K562 (cell line): ENCODE measurements around the gene PBRM1. TPM values are rescaled to one million over a fixed set of nuclear protein-coding genes. Genes with fewer than 3 reads are reported as not detected.

Source experiments
- ELK1 ChIP-seq: sonication (generic); formaldehyde crosslinking; IDR thresholded peaks from 2 replicates; pipeline ENCODE4 v1.8.1; 2022; ENCODE audit warnings: missing genetic modification reagents
- EP300 ChIP-seq: IDR thresholded peaks from 2 replicates; pipeline ENCODE4 v1.6.1; 2012; ENCODE audit warnings: low read length, improper control_type of control experiment
- FOXK1 ChIP-seq: sonication (generic); formaldehyde crosslinking; IDR thresholded peaks from 2 replicates; pipeline ENCODE4 v1.8.0; 2022; ENCODE audit warnings: missing genetic modification reagents, mild to moderate bottlenecking, borderline replicate concordance
- HSF4 ChIP-seq: fragments of 250-450 bp; sonication (Bioruptor Pico); IDR thresholded peaks from 2 replicates; pipeline ENCODE4 v2.1.2; 2022; ENCODE audit warnings: mild to moderate bottlenecking, moderate library complexity, borderline replicate concordance
- MAZ ChIP-seq, 2 experiments: fragments of 450-650 bp in 1 of 2; sonication (generic) in 1 of 2; formaldehyde crosslinking; IDR thresholded peaks in 1 of 2; conservative IDR thresholded peaks in 1 of 2; 2 replicates each; pipeline versions ENCODE4 v1.4.0 to v1.5.0; 2020; ENCODE audit warnings: mild to moderate bottlenecking in 1 of 2, missing genetic modification reagents in 1 of 2
- MITF ChIP-seq: IDR thresholded peaks from 2 replicates; pipeline ENCODE4 v1.6.1; 2014; ENCODE audit warnings: antibody characterized with exemption
- NR2C1 ChIP-seq, 2 experiments: fragments of 450-650 bp; IDR thresholded peaks; 2 replicates each; pipeline ENCODE4 v1.6.1; 2017; ENCODE audit warnings: mild to moderate bottlenecking in 2 of 2, antibody characterized with exemption in 1 of 2, inconsistent platforms in 1 of 2, missing compliant biosample characterization in 1 of 2, missing genetic modification characterization in 1 of 2
- SLC30A9 ChIP-seq: fragments of 250-450 bp; sonication (Bioruptor Pico); IDR thresholded peaks from 2 replicates; pipeline ENCODE4 v1.8.0; 2022; ENCODE audit warnings: mild to moderate bottlenecking, moderate library complexity
- TAF7 ChIP-seq: fragments of 450-650 bp; IDR thresholded peaks from 2 replicates; pipeline ENCODE4 v1.6.1; 2016; ENCODE audit warnings: missing genetic modification characterization, missing compliant biosample characterization
- TEAD1 ChIP-seq, 2 experiments: fragments of 450-650 bp in 1 of 2; sonication (generic) in 1 of 2; formaldehyde crosslinking; IDR thresholded peaks; 2 replicates each; pipeline versions ENCODE4 v1.4.0 to v1.8.0; 2020 to 2022; ENCODE audit warnings: mild to moderate bottlenecking in 2 of 2, missing genetic modification reagents in 1 of 2
- YY1 ChIP-seq, 3 experiments: IDR thresholded peaks; 2 replicates each; pipeline ENCODE4 v1.6.1; 2011; ENCODE audit warnings: low read length in 2 of 3, mild to moderate bottlenecking in 2 of 3, moderate library complexity in 2 of 3, borderline replicate concordance in 1 of 3, control low read depth in 1 of 3, low read depth in 1 of 3; ENCODE audit not compliant: insufficient read depth in 3 of 3, insufficient replicate concordance in 2 of 3, control insufficient read depth in 1 of 3, insufficient read length in 1 of 3; ENCODE audit errors: extremely low read depth in 1 of 3
- ZNF224 ChIP-seq: sonication (generic); formaldehyde crosslinking; IDR thresholded peaks from 2 replicates; pipeline ENCODE4 v1.8.0; 2022; ENCODE audit warnings: mild to moderate bottlenecking, missing genetic modification reagents
- ZNF639 ChIP-seq, 2 experiments: fragments of 200-800 bp in 1 of 2; sonication (Bioruptor generic) in 1 of 2; sonication (generic) in 1 of 2; formaldehyde crosslinking in 1 of 2; IDR thresholded peaks in 1 of 2; conservative IDR thresholded peaks in 1 of 2; 2 replicates each; pipeline versions ENCODE4 v1.5.0 to v1.6.1; 2016 to 2020; ENCODE audit warnings: missing compliant biosample characterization in 1 of 2, missing genetic modification characterization in 1 of 2, missing genetic modification reagents in 1 of 2
- polyA plus RNA-seq, 8 experiments: library from polyadenylated mRNA; depleted of rRNA in 4 of 8; stranded (reverse) in 5 of 8; unstranded in 3 of 8; fragments of >200 nt; fragmentation: Nextera tagmentation in 2 of 8; fragmentation: Illumina TruSeq in 1 of 8; extraction: Ambion mirVana in 2 of 8; extraction: Trizol in 1 of 8; gene quantifications; 2 replicates each; pipeline versions ENCODE4 v1.2.1 to v1.2.3, GENCODE V29; 2011 to 2014; ENCODE audit warnings: inconsistent platforms in 1 of 8, missing spikeins in 1 of 8
- total RNA-seq, 7 experiments: library from RNA; depleted of rRNA in 6 of 7; stranded (reverse); fragments of >200 nt in 6 of 7; fragmentation: Illumina TruSeq in 2 of 7; extraction: Trizol in 2 of 7; gene quantifications; 2 replicates each; pipeline versions ENCODE4 v1.2.1 to v1.2.3, GENCODE V29; 2011 to 2021; ENCODE audit warnings: low replicate concordance in 1 of 7
- TF ChIP-seq, protein P1 (sequence below): fragments of 200-800 bp; sonication (Bioruptor generic); IDR thresholded peaks from 2 replicates; pipeline ENCODE4 v1.6.1; 2017; ENCODE audit warnings: missing genetic modification characterization, missing compliant biosample characterization
- TF ChIP-seq, protein P2 (sequence below): fragments of 450-650 bp; IDR thresholded peaks from 2 replicates; pipeline ENCODE4 v1.6.1; 2016; ENCODE audit warnings: mild to moderate bottlenecking

PBRM1 gene
- total and polyA plus RNA-seq, 9 of the 15 experiments (the other 6 are each of a cell fraction or from before 2014, with no cell fraction given), result 3.9 to 31.8 (median 19.0) TPM

GRCh38 chr3:52685709-52686691, at the start of gene PBRM1, which contains the start of gene GNL3 (continued):
- TF ChIP-seq, protein P1, sequence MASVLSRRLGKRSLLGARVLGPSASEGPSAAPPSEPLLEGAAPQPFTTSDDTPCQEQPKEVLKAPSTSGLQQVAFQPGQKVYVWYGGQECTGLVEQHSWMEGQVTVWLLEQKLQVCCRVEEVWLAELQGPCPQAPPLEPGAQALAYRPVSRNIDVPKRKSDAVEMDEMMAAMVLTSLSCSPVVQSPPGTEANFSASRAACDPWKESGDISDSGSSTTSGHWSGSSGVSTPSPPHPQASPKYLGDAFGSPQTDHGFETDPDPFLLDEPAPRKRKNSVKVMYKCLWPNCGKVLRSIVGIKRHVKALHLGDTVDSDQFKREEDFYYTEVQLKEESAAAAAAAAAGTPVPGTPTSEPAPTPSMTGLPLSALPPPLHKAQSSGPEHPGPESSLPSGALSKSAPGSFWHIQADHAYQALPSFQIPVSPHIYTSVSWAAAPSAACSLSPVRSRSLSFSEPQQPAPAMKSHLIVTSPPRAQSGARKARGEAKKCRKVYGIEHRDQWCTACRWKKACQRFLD (CRISPR knock-in tag), result no peak
- TF ChIP-seq MITF (peak; percentile 30; the same call in 1 of the 2 replicates), MAZ (CRISPR knock-in tag; conservative IDR thresholded peaks at IDR 0.05 in 1 of 2, IDR thresholded peaks at IDR 0.05 in 1 of 2) (peak; percentile 86 to 94), TEAD1 (CRISPR knock-in tag; IDR thresholded peaks at IDR 0.05) (peak in 1 of 2 experiments; percentile 82; a peak in 2 of 4 replicates), HSF4 (CRISPR knock-in tag) (no peak), NR2C1 (IDR thresholded peaks at IDR 0.05) (no peak), NR2C1 (tag; IDR thresholded peaks at IDR 0.05) (no peak), YY1 (IDR thresholded peaks at IDR 0.05; ENCODE audit: borderline replicate concordance in 1 of 3, control insufficient read depth in 1 of 3, extremely low read depth in 1 of 3, insufficient read depth in 3 of 3, insufficient read length in 1 of 3, insufficient replicate concordance in 2 of 3, low read depth in 1 of 3, low read length in 2 of 3) (peak in 2 of 3 experiments; percentile 3 to 35), FOXK1 (0 out of 2 replicates have a peak, but pooled peaks have one; percentile 37), TAF7 (tag) (peak; percentile 87), EP300 (no peak), SLC30A9 (CRISPR knock-in tag) (no peak), ELK1 (no peak), ZNF224 (CRISPR knock-in tag) (no peak), ZNF639 (CRISPR knock-in tag; conservative IDR thresholded peaks at IDR 0.05 in 1 of 2, IDR thresholded peaks at IDR 0.05 in 1 of 2) (peak in 1 of 2 experiments; percentile 99; a peak in 2 of 4 replicates)
- TF ChIP-seq, protein P2, sequence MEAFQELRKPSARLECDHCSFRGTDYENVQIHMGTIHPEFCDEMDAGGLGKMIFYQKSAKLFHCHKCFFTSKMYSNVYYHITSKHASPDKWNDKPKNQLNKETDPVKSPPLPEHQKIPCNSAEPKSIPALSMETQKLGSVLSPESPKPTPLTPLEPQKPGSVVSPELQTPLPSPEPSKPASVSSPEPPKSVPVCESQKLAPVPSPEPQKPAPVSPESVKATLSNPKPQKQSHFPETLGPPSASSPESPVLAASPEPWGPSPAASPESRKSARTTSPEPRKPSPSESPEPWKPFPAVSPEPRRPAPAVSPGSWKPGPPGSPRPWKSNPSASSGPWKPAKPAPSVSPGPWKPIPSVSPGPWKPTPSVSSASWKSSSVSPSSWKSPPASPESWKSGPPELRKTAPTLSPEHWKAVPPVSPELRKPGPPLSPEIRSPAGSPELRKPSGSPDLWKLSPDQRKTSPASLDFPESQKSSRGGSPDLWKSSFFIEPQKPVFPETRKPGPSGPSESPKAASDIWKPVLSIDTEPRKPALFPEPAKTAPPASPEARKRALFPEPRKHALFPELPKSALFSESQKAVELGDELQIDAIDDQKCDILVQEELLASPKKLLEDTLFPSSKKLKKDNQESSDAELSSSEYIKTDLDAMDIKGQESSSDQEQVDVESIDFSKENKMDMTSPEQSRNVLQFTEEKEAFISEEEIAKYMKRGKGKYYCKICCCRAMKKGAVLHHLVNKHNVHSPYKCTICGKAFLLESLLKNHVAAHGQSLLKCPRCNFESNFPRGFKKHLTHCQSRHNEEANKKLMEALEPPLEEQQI, result no peak
